Smooth muscle cell (in vitro differentiated cells): ENCODE measurements around the gene SH3BP5L. TPM values are rescaled to one million over a fixed set of nuclear protein-coding genes. Genes with fewer than 3 reads are reported as not detected.

Experiments
- DNase-seq: peaks from one replicate; lab custom pipeline; 2025; ENCODE audit not compliant: unreplicated experiment; lab: John Stamatoyannopoulos, UW
- H2AFZ ChIP-seq: fragments of 200-600 bp; sonication (generic); 2 replicates; pipeline ENCODE4 v1.6.0; 2016; ENCODE audit warnings: antibody characterized with exemption, low read depth, mild to moderate bottlenecking
- H3F3A ChIP-seq: fragments of 200-600 bp; sonication (generic); 2 replicates; pipeline ENCODE4 v1.6.0; 2017; ENCODE audit warnings: antibody characterized with exemption, low read depth
- H3K27ac ChIP-seq: fragments of 200-600 bp; sonication (generic); 2 replicates; pipeline ENCODE4 v1.5.1; 2016; ENCODE audit warnings: low read depth, mild to moderate bottlenecking
- H3K27me3 ChIP-seq: fragments of 200-600 bp; sonication (generic); 2 replicates; pipeline ENCODE4 v1.6.1; 2016; ENCODE audit warnings: low read depth, mild to moderate bottlenecking
- H3K36me3 ChIP-seq: fragments of 200-600 bp; sonication (generic); 2 replicates; pipeline ENCODE4 v1.5.1; 2016; ENCODE audit warnings: low read depth
- H3K4me1 ChIP-seq: fragments of 200-600 bp; sonication (generic); 2 replicates; pipeline ENCODE4 v1.5.1; 2016; ENCODE audit warnings: low read depth
- H3K4me2 ChIP-seq: fragments of 200-600 bp; sonication (generic); 2 replicates; pipeline ENCODE4 v1.6.0; 2016; ENCODE audit warnings: mild to moderate bottlenecking
- H3K4me3 ChIP-seq: fragments of 200-600 bp; sonication (generic); 2 replicates; pipeline ENCODE4 v1.5.1; 2016; ENCODE audit warnings: mild to moderate bottlenecking
- H3K79me2 ChIP-seq: fragments of 200-600 bp; sonication (generic); 2 replicates; pipeline ENCODE4 v1.6.0; 2016; ENCODE audit warnings: low read depth, mild to moderate bottlenecking
- H3K9ac ChIP-seq: fragments of 200-600 bp; sonication (generic); 2 replicates; pipeline ENCODE4 v1.6.0; 2016; ENCODE audit warnings: low read depth
- H3K9me3 ChIP-seq: fragments of 200-600 bp; sonication (generic); replicated peaks from 2 replicates; pipeline ENCODE4 v1.5.1; 2016; ENCODE audit warnings: low read depth
- H4K20me1 ChIP-seq: fragments of 200-600 bp; sonication (generic); 2 replicates; pipeline ENCODE4 v1.6.0; 2016; ENCODE audit warnings: low read depth
- CTCF ChIP-seq: fragments of 200-600 bp; sonication (generic); IDR thresholded peaks from 2 replicates; pipeline ENCODE4 v1.5.1; 2017; ENCODE audit warnings: borderline replicate concordance, mild to moderate bottlenecking, antibody characterized with exemption; ENCODE audit not compliant: insufficient read depth, poor library complexity, severe bottlenecking
- WGBS: methylation state at CpG from one replicate; pipeline ENCODE4 v1.1.7; 2016; ENCODE audit warnings: low lambda C conversion rate; 5-methylcytosine and 5-hydroxymethylcytosine counted together
- polyA plus RNA-seq: library from polyadenylated mRNA; unstranded; fragments of >200 nt; fragmentation: Nextera tagmentation; extraction: Ambion mirVana; gene quantifications from 2 replicates; pipeline ENCODE4 v1.2.1, GENCODE V29; 2016
- total RNA-seq: library from RNA; depleted of rRNA; stranded (reverse); fragments of >200 nt; gene quantifications from 2 replicates; pipeline ENCODE4 v1.2.3, GENCODE V29; 2014

The SH3BP5L gene
- total and polyA plus RNA-seq, 2 experiments from 2014 or later, result 7.4 to 18.6 TPM

- no peak overlapping the region for H2AFZ ChIP-seq
- no peaks in the 10 kb centered on the region for H3K4me1 ChIP-seq
- H3K79me2 ChIP-seq, result peaks cover 43% of the 10 kb centered on the region
- H3K4me2 ChIP-seq, result no peak overlapping the region
- no peak overlapping the region for H3K4me3 ChIP-seq
- 95% methylated on average over 5 of the region's 5 CpGs for WGBS
- no peak for DNase-seq
- H3K27me3 ChIP-seq, result no peaks in the 10 kb centered on the region
- peaks cover 4% of the 10 kb centered on the region for H3K36me3 ChIP-seq
- H3K27ac ChIP-seq, result no peak overlapping the region
- no peak for TF ChIP-seq CTCF
- H4K20me1 ChIP-seq, result peaks cover 70% of the 10 kb centered on the region
- H3K9ac ChIP-seq, result no peak overlapping the region
- no peaks in the 10 kb centered on the region for H3K9me3 ChIP-seq
- no peaks in the 10 kb centered on the region for H3F3A ChIP-seq
Observed at GRCh38 chr1:248818505-248819374, 7.0 kb downstream of the SH3BP5L start.

GRCh38 chr1:248817065-248817464 is 8.7 kb downstream of the SH3BP5L start:
- Histone ChIP-seq H3K4me3 (no peak overlapping the region), H3K4me2 (no peak overlapping the region), H3K9me3 (no peaks in the 10 kb centered on the region), H3K4me1 (no peaks in the 10 kb centered on the region), H3K9ac (no peak overlapping the region), H3K27me3 (no peaks in the 10 kb centered on the region), H3K79me2 (peaks cover 26% of the 10 kb centered on the region), H3F3A (no peaks in the 10 kb centered on the region), H4K20me1 (peaks cover 55% of the 10 kb centered on the region), H3K27ac (no peak overlapping the region), H3K36me3 (peaks cover 4% of the 10 kb centered on the region), H2AFZ (no peak overlapping the region)
- WGBS, result 98% methylated on average over 6 of the region's 6 CpGs
- no peak for DNase-seq
- TF ChIP-seq CTCF, result no peak

- Histone ChIP-seq H3F3A (no peaks in the 10 kb centered on the region), H3K27me3 (no peaks in the 10 kb centered on the region), H3K4me1 (no peaks in the 10 kb centered on the region), H3K36me3 (peaks cover 4% of the 10 kb centered on the region), H3K9me3 (no peaks in the 10 kb centered on the region), H3K4me3 (no peak overlapping the region), H3K27ac (no peak overlapping the region), H4K20me1 (peaks cover 47% of the 10 kb centered on the region), H2AFZ (no peak overlapping the region), H3K4me2 (no peak overlapping the region), H3K9ac (no peak overlapping the region), H3K79me2 (peaks cover 18% of the 10 kb centered on the region)
- no peak for DNase-seq
- WGBS, result 97% methylated on average over 13 of the region's 13 CpGs
- no peak for TF ChIP-seq CTCF
Observed at GRCh38 chr1:248816042-248816851, 9.5 kb downstream of the SH3BP5L start.
